HEK293 (cell line): Measurements from ENCODE around the gene DCUN1D2.

Experiments
- CTCF ChIA-PET: fragments of 350-600 bp; formaldehyde crosslinking; extraction: SDS; loops from one replicate; lab custom pipeline; 2021; ENCODE audit warnings: antibody characterized with exemption; lab: Yijun Ruan, JAX
- POLR2A ChIA-PET: fragments of 300-600 bp; formaldehyde crosslinking; extraction: SDS; loops from one replicate; lab custom pipeline; 2020; ENCODE audit warnings: antibody characterized with exemption, inconsistent platforms; lab: Yijun Ruan, JAX
- H3K27ac ChIP-seq: fragments of 200-500 bp; sonication (Bioruptor generic); 2 replicates; pipeline ENCODE4 v1.5.1; 2014; ENCODE audit warnings: low read depth, low read length, control low read depth, inconsistent platforms; ENCODE audit errors: extremely low read depth
- H3K36me3 ChIP-seq, 2 experiments: fragments of 200-500 bp in 1 of 2; sonication (Bioruptor generic) in 1 of 2; 1 replicate in 1 of 2; 2 replicates in 1 of 2; pipeline ENCODE4 v1.5.1; 2014 to 2017; ENCODE audit warnings: inconsistent platforms in 2 of 2, low read length in 2 of 2; ENCODE audit not compliant: control insufficient read depth in 2 of 2, insufficient read depth in 1 of 2
- H3K4me1 ChIP-seq: fragments of 200-500 bp; sonication (Bioruptor generic); 2 replicates; pipeline ENCODE4 v1.5.1; 2014; ENCODE audit warnings: mild to moderate bottlenecking, low read length, inconsistent platforms; ENCODE audit not compliant: control insufficient read depth, insufficient read depth
- H3K4me3 ChIP-seq: 2 replicates; pipeline ENCODE4 v1.5.1; 2011; ENCODE audit warnings: low read depth, mild to moderate bottlenecking, control low read depth, low read length, moderate library complexity
- H3K9me3 ChIP-seq: fragments of 200-500 bp; sonication (Bioruptor generic); 2 replicates; pipeline ENCODE4 v1.5.1; 2014; ENCODE audit warnings: low read depth, low read length, inconsistent platforms; ENCODE audit not compliant: control insufficient read depth, insufficient read depth
- GLI2 ChIP-seq: fragments of 450-650 bp; formaldehyde crosslinking; IDR thresholded peaks from 2 replicates; pipeline ENCODE4; 2017; ENCODE audit warnings: missing biosample characterization, missing genetic modification characterization, low read depth, borderline replicate concordance
- GLIS2 ChIP-seq: fragments of 450-650 bp; formaldehyde crosslinking; IDR thresholded peaks from 2 replicates; pipeline ENCODE4 v1.5.1; 2016; ENCODE audit warnings: missing biosample characterization, missing genetic modification characterization
- IKZF3 ChIP-seq: fragments of 450-650 bp; IDR thresholded peaks from 2 replicates; pipeline ENCODE4 v1.5.0; 2018; ENCODE audit warnings: missing biosample characterization, mild to moderate bottlenecking, missing genetic modification characterization, moderate library complexity
- KLF1 ChIP-seq: fragments of 450-650 bp; formaldehyde crosslinking; IDR thresholded peaks from 2 replicates; pipeline ENCODE4 v1.5.1; 2016; ENCODE audit warnings: missing biosample characterization, missing genetic modification characterization
- KLF9 ChIP-seq: fragments of 450-650 bp; formaldehyde crosslinking; IDR thresholded peaks from 2 replicates; pipeline ENCODE4 v1.5.1; 2016; ENCODE audit warnings: missing biosample characterization, missing genetic modification characterization, low read depth
- ZFHX2 ChIP-seq: fragments of 450-650 bp; formaldehyde crosslinking; conservative IDR thresholded peaks from 2 replicates; pipeline ENCODE4 v1.5.1; 2016; ENCODE audit warnings: missing biosample characterization, missing genetic modification characterization
- ZNF169 ChIP-seq: fragments of 450-650 bp; formaldehyde crosslinking; IDR thresholded peaks from 2 replicates; pipeline ENCODE4 v1.5.1; 2016; ENCODE audit warnings: missing biosample characterization, missing genetic modification characterization
- ZNF202 ChIP-seq: fragments of 450-650 bp; formaldehyde crosslinking; IDR thresholded peaks from 2 replicates; pipeline ENCODE4 v1.5.1; 2016; ENCODE audit warnings: missing biosample characterization, missing genetic modification characterization, borderline replicate concordance
- ZNF335 ChIP-seq: fragments of 450-650 bp; formaldehyde crosslinking; conservative IDR thresholded peaks from 2 replicates; pipeline ENCODE4 v1.5.1; 2016; ENCODE audit warnings: missing biosample characterization, missing genetic modification characterization
- ZNF341 ChIP-seq: fragments of 450-650 bp; formaldehyde crosslinking; IDR thresholded peaks from 2 replicates; pipeline ENCODE4; 2016; ENCODE audit warnings: low read depth, missing biosample characterization, missing genetic modification characterization
- ZNF473 ChIP-seq: fragments of 450-650 bp; formaldehyde crosslinking; IDR thresholded peaks from 2 replicates; pipeline ENCODE4 v1.5.1; 2017; ENCODE audit warnings: missing biosample characterization, missing genetic modification characterization
- ZNF521 ChIP-seq: fragments of 450-650 bp; formaldehyde crosslinking; IDR thresholded peaks from 2 replicates; pipeline ENCODE4 v1.5.1; 2017; ENCODE audit warnings: missing biosample characterization, mild to moderate bottlenecking, missing genetic modification characterization
- ZNF529 ChIP-seq: fragments of 450-650 bp; formaldehyde crosslinking; IDR thresholded peaks from 2 replicates; pipeline ENCODE4 v1.5.1; 2017; ENCODE audit warnings: missing genetic modification characterization, missing biosample characterization; ENCODE audit not compliant: insufficient replicate concordance
- ZNF530 ChIP-seq: fragments of 450-650 bp; formaldehyde crosslinking; IDR thresholded peaks from 2 replicates; pipeline ENCODE4 v1.5.1; 2016; ENCODE audit warnings: low read depth, missing biosample characterization, missing genetic modification characterization
- ZNF560 ChIP-seq: fragments of 450-650 bp; formaldehyde crosslinking; IDR thresholded peaks from 2 replicates; pipeline ENCODE4 v1.5.1; 2017; ENCODE audit warnings: missing biosample characterization, missing genetic modification characterization, borderline replicate concordance
- ZNF837 ChIP-seq: fragments of 450-650 bp; formaldehyde crosslinking; IDR thresholded peaks from 2 replicates; pipeline ENCODE4 v1.5.1; 2016; ENCODE audit warnings: missing biosample characterization, missing genetic modification characterization
- TF ChIP-seq, protein P1 (sequence below): fragments of 450-650 bp; formaldehyde crosslinking; IDR thresholded peaks from 2 replicates; pipeline ENCODE4 v1.5.1; 2016; ENCODE audit warnings: missing biosample characterization, missing genetic modification characterization
- TF ChIP-seq, protein P2 (sequence below): fragments of 450-650 bp; formaldehyde crosslinking; IDR thresholded peaks from 2 replicates; pipeline ENCODE4 v1.5.1; 2016; ENCODE audit warnings: missing biosample characterization, missing genetic modification characterization
- TF ChIP-seq, protein P3 (sequence below): fragments of 450-650 bp; formaldehyde crosslinking; IDR thresholded peaks from 2 replicates; pipeline ENCODE4 v1.5.1; 2016; ENCODE audit warnings: missing biosample characterization, missing genetic modification characterization, low read depth
- TF ChIP-seq, protein P4 (sequence below): fragments of 450-650 bp; IDR thresholded peaks from 2 replicates; pipeline ENCODE4 v1.5.1; 2018; ENCODE audit warnings: missing biosample characterization, missing genetic modification characterization
- TF ChIP-seq, protein P5 (sequence below): fragments of 450-650 bp; formaldehyde crosslinking; IDR thresholded peaks from 2 replicates; pipeline ENCODE4 v1.5.1; 2016; ENCODE audit warnings: missing biosample characterization, missing genetic modification characterization
- TF ChIP-seq, protein P6 (sequence below): fragments of 450-650 bp; formaldehyde crosslinking; IDR thresholded peaks from 2 replicates; pipeline ENCODE4 v1.5.1; 2017; ENCODE audit warnings: missing biosample characterization, missing genetic modification characterization

The DCUN1D2 gene

DNA sequence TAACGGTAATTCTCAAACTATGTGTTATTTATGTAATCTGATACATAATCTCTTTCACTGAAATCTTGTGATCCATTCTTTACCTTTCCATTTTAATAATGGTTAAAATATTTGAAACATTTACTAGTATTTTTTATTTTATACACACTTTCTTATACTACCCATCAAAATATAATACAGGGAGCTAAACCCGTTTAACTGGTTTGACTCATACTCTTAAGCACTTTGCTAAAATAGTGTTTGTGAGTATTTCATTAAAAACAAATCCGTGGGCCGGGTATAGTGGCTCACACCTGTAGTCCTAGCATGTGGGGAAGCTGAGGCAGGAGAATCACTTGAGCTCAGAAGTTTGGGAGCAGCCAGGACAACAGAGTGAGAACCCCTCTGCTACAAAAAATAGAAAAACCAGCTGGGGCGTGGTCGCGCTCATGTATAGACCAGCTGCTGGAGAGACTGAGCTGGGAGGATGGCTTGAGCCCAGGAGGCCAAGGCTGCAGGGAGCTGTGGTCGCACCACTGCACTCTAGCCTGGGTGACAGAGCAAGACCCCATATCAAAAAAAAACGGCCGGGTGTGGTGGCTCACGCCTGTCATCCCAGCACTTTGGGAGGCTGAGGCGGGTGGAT, 43.8 kb upstream of the DCUN1D2 start:
- no peak for TF ChIP-seq ZNF529 (tag by site-specific recombination)
- TF ChIP-seq KLF9 (tag by site-specific recombination) = no peak
- TF ChIP-seq ZNF335 (tag by site-specific recombination) = no peak
- TF ChIP-seq ZFHX2 = no peak
- TF ChIP-seq ZNF473 = no peak
- TF ChIP-seq, protein P1, sequence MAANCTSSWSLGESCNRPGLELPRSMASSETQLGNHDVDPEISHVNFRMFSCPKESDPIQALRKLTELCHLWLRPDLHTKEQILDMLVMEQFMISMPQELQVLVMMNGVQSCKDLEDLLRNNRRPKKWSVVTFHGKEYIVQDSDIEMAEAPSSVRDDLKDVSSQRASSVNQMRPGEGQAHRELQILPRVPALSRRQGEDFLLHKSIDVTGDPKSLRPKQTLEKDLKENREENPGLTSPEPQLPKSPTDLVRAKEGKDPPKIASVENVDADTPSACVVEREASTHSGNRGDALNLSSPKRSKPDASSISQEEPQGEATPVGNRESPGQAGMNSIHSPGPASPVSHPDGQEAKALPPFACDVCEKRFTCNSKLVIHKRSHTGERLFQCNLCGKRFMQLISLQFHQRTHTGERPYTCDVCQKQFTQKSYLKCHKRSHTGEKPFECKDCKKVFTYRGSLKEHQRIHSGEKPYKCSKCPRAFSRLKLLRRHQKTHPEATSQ (tag by site-specific recombination) = no peak
- TF ChIP-seq, protein P2, sequence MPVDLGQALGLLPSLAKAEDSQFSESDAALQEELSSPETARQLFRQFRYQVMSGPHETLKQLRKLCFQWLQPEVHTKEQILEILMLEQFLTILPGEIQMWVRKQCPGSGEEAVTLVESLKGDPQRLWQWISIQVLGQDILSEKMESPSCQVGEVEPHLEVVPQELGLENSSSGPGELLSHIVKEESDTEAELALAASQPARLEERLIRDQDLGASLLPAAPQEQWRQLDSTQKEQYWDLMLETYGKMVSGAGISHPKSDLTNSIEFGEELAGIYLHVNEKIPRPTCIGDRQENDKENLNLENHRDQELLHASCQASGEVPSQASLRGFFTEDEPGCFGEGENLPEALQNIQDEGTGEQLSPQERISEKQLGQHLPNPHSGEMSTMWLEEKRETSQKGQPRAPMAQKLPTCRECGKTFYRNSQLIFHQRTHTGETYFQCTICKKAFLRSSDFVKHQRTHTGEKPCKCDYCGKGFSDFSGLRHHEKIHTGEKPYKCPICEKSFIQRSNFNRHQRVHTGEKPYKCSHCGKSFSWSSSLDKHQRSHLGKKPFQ = no peak
- TF ChIP-seq ZNF521 (tag by site-specific recombination) = no peak
- no peak for TF ChIP-seq ZNF202
- TF ChIP-seq, protein P3, sequence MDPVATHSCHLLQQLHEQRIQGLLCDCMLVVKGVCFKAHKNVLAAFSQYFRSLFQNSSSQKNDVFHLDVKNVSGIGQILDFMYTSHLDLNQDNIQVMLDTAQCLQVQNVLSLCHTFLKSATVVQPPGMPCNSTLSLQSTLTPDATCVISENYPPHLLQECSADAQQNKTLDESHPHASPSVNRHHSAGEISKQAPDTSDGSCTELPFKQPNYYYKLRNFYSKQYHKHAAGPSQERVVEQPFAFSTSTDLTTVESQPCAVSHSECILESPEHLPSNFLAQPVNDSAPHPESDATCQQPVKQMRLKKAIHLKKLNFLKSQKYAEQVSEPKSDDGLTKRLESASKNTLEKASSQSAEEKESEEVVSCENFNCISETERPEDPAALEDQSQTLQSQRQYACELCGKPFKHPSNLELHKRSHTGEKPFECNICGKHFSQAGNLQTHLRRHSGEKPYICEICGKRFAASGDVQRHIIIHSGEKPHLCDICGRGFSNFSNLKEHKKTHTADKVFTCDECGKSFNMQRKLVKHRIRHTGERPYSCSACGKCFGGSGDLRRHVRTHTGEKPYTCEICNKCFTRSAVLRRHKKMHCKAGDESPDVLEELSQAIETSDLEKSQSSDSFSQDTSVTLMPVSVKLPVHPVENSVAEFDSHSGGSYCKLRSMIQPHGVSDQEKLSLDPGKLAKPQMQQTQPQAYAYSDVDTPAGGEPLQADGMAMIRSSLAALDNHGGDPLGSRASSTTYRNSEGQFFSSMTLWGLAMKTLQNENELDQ (tag by site-specific recombination) = no peak
- TF ChIP-seq ZNF837 (tag by site-specific recombination) = no peak
- TF ChIP-seq GLI2 (tag by site-specific recombination) = no peak
- TF ChIP-seq GLIS2 (tag by site-specific recombination) = no peak
- TF ChIP-seq IKZF3 = no peak
- ChIA-PET CTCF (interaction anchor here (0.6 kb wide), 1 partner anchor 534 kb away, joined by 3 read pairs; no protein-coding TSS in a partner anchor), POLR2A (interaction anchor here (0.6 kb wide), 1 partner anchor 69 kb away, joined by 4 read pairs; no protein-coding TSS in a partner anchor)
- no peaks in the 10 kb centered on the region for H3K4me1 ChIP-seq
- H3K9me3 ChIP-seq = no peaks in the 10 kb centered on the region
- H3K36me3 ChIP-seq = peaks cover 0 to 55% of the 10 kb centered on the region in 2 experiments; a peak in 1 of 3 replicates
- no peak overlapping the region for H3K27ac ChIP-seq
- no peak overlapping the region for H3K4me3 ChIP-seq

DNA sequence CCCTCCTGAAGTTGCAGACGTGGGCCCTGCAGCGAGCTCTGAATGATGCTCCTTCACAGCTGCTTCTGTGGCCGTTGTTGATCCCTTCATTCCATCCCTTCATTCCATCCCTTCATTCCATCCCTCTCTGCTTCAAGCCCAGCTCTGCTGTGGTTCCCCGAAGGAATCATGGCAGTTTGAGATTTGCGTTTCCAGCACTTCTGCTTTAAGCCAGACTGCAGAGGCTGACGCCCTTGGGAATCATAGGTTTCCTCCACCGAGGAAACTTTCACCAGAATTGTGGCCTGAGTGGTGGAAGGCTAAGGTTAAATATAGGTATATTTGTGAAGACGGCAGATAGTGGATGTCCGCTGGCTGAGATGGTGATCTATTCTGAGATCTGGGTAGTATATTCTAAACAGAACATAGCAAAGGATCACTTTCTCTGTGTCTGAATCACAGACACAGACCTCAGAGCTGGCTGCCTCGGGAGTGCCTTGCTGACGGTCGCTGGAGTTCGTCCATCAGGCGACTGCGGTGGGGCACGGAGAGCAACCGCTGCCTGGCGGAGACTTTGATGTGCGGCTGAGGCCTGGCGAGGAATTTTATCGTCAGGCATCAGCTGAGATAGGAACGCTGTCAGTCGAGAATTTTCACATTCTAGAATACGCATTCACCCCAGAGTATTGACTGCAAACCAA, 42.8 kb upstream of the DCUN1D2 start:
- Histone ChIP-seq H3K27ac (no peak overlapping the region), H3K9me3 (no peaks in the 10 kb centered on the region), H3K4me1 (no peaks in the 10 kb centered on the region), H3K4me3 (no peak overlapping the region), H3K36me3 (peaks cover 0 to 52% of the 10 kb centered on the region in 2 experiments; a peak in 1 of 3 replicates)
- POLR2A ChIA-PET = no interaction called here
- no peak for TF ChIP-seq ZNF341
- TF ChIP-seq ZNF169 (tag by site-specific recombination) = no peak
- TF ChIP-seq, protein P4, sequence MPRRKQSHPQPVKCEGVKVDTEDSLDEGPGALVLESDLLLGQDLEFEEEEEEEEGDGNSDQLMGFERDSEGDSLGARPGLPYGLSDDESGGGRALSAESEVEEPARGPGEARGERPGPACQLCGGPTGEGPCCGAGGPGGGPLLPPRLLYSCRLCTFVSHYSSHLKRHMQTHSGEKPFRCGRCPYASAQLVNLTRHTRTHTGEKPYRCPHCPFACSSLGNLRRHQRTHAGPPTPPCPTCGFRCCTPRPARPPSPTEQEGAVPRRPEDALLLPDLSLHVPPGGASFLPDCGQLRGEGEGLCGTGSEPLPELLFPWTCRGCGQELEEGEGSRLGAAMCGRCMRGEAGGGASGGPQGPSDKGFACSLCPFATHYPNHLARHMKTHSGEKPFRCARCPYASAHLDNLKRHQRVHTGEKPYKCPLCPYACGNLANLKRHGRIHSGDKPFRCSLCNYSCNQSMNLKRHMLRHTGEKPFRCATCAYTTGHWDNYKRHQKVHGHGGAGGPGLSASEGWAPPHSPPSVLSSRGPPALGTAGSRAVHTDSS (tag by site-specific recombination) = no peak
- no peak for TF ChIP-seq KLF1 (tag by site-specific recombination)
- no peak for TF ChIP-seq ZNF560
- TF ChIP-seq, protein P5, sequence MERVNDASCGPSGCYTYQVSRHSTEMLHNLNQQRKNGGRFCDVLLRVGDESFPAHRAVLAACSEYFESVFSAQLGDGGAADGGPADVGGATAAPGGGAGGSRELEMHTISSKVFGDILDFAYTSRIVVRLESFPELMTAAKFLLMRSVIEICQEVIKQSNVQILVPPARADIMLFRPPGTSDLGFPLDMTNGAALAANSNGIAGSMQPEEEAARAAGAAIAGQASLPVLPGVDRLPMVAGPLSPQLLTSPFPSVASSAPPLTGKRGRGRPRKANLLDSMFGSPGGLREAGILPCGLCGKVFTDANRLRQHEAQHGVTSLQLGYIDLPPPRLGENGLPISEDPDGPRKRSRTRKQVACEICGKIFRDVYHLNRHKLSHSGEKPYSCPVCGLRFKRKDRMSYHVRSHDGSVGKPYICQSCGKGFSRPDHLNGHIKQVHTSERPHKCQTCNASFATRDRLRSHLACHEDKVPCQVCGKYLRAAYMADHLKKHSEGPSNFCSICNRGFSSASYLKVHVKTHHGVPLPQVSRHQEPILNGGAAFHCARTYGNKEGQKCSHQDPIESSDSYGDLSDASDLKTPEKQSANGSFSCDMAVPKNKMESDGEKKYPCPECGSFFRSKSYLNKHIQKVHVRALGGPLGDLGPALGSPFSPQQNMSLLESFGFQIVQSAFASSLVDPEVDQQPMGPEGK (tag by site-specific recombination) = no peak
- TF ChIP-seq ZNF530 (tag by site-specific recombination) = no peak
- TF ChIP-seq ZFHX2 = no peak
- TF ChIP-seq, protein P6, sequence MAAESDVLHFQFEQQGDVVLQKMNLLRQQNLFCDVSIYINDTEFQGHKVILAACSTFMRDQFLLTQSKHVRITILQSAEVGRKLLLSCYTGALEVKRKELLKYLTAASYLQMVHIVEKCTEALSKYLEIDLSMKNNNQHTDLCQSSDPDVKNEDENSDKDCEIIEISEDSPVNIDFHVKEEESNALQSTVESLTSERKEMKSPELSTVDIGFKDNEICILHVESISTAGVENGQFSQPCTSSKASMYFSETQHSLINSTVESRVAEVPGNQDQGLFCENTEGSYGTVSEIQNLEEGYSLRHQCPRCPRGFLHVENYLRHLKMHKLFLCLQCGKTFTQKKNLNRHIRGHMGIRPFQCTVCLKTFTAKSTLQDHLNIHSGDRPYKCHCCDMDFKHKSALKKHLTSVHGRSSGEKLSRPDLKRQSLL = no peak
- CTCF ChIA-PET = interaction anchor here (0.6 to 1.0 kb wide), 3 partner anchors 50 to 75 kb away, joined by 3 to 6 read pairs (median 3); no protein-coding TSS in a partner anchor
